Mammary epithelial cell (primary cell): ENCODE results near the gene APOO.

Experiments used
- EZH2 ChIP-seq: IDR thresholded peaks from 2 replicates; pipeline ENCODE4 v1.6.1; 2012; ENCODE audit warnings: low read length, inconsistent platforms, borderline replicate concordance
- TF ChIP-seq, protein P1 (sequence below), 2 donors: IDR thresholded peaks in 1 of 2; conservative IDR thresholded peaks in 1 of 2; 2 replicates each; pipeline ENCODE4 v1.5.1; 2011 to 2012; ENCODE audit warnings: inconsistent platforms in 2 of 2, low read length in 2 of 2, mild to moderate bottlenecking in 2 of 2, control low read depth in 1 of 2, low read depth in 1 of 2; ENCODE audit not compliant: insufficient read depth in 1 of 2; ENCODE audit errors: extremely low read depth in 1 of 2

DNA sequence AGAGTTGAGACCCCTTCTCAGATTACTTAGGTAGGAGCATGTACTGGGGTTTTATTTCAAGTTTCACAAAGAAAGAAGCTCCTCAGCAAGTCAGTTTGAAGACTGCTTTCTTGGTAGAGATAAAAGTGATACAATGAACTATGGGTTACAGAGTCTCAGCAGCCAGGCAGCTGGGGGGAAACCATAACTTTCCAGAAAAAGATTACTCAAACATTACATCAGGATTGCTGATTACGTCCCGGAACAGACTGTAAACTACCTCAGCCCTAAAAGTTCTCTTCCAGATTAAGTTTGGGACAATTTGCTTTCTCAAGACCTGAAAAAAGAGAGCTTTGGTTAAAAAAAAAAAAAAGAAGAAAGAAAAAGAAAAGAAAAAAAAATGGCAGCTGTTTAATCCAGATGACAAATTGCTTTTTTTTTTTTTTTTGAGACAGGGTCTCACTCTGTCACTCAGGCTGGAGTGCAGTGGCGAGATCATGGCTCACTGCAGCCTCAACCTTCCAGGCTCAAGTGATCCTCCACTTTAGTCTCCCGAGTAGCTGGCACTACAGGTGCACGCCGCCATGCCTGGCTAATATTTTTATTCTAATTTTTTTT is 108.2 kb downstream of the APOO start:
- TF ChIP-seq, protein P1, sequence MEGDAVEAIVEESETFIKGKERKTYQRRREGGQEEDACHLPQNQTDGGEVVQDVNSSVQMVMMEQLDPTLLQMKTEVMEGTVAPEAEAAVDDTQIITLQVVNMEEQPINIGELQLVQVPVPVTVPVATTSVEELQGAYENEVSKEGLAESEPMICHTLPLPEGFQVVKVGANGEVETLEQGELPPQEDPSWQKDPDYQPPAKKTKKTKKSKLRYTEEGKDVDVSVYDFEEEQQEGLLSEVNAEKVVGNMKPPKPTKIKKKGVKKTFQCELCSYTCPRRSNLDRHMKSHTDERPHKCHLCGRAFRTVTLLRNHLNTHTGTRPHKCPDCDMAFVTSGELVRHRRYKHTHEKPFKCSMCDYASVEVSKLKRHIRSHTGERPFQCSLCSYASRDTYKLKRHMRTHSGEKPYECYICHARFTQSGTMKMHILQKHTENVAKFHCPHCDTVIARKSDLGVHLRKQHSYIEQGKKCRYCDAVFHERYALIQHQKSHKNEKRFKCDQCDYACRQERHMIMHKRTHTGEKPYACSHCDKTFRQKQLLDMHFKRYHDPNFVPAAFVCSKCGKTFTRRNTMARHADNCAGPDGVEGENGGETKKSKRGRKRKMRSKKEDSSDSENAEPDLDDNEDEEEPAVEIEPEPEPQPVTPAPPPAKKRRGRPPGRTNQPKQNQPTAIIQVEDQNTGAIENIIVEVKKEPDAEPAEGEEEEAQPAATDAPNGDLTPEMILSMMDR (conservative IDR thresholded peaks at IDR 0.05 in 1 of 2, IDR thresholded peaks at IDR 0.05 in 1 of 2; ENCODE audit: extremely low read depth in 1 of 2, insufficient read depth in 1 of 2, low read depth in 1 of 2, low read length in 2 of 2): no peak
- TF ChIP-seq EZH2: no peak
